RKO (cell line): ENCODE data around the gene UPP1.
A peak's percentile ranks its signal among the peaks of the same experiment; 100 is the strongest.

ENCODE experiments used
- DNase-seq: peaks from one replicate; pipeline ENCODE4 v3.0.0-alpha.2; 2016; ENCODE audit warnings: low spot score

Gene UPP1

GRCh38 chr7:48085942-48086341 lies 3.1 kb upstream of the UPP1 start:
- DNase-seq = peak; percentile 58

DNA sequence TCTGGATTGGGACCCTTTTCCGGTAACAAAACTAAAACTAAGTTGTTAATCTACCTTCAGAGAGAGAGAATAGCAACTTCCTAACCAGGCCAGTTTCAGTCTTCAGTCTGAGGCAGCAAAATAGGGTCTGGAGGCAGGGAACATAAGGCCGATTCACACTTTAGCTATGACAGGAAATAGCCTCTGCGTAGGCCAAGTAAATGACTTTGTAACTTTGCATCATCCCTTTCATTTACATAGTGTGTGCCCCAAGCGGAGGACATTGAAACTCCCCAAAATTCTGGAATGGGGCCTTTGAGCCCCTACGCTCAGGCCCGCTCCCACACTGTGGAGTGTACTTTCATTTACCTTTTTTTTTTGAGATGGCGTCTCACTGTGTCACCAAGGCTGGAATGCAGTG lies 1.7 kb upstream of the UPP1 start:
- peak; percentile 97 for DNase-seq

DNA sequence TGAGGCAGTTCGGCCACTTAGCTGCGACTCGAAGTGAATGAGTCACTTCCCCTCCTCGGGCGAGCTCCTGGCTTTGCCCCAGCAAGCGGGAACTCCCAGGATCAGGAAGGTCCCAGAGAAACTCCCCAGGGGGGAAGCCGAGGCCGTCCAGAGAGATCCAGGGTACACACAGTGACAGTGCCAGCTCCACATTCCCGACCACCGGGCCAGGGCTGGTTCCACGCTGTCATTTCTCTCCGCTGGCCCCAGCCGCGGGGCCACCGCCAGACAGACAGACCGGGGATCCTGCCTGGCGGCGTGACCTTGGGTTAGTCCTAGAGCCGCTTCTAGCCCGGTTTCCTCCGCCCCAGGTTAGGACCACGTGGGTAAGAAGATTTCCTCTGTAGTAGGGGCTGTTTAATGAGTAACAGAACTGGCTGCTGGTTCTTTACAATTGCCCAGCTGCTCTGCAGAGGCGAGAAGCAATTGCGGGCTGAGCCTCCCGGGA lies 463 bp upstream of the UPP1 start:
- DNase-seq = peak; percentile 98

DNA sequence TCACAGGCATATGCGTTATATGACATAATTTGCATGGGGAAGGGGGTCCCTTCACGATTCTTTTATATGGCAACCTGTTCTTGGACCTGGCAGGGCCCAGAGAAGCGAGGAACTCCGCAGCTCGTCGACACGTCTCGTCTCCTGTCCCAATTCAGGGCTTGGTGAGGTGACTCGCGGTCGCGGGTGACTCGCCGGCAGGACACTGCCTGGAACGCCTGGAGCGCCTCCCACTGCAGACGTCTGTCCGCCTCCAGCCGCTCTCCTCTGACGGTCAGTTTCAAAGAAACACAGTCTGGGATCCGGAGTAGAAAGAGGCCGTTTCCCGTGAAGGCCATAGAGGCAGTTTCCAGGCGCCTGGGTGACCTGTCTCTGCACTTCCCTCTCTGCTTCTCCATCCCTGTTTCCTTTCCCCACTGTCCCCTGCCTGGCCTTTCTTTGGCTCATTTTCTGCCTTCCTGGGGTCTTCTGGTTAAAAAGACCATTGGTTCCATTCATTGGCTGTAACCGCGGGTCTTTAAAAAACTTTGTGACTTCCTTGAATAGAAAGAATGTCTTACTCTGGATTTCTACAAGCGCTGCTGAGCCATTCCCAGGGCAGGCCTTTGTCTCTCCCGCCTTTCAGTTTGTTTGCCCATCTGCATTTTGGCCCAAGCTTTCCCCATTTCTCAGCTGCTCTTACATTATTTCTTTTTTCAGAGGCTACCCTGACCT lies 1.2 kb downstream of the UPP1 start:
- peak; percentile 70 for DNase-seq

DNA sequence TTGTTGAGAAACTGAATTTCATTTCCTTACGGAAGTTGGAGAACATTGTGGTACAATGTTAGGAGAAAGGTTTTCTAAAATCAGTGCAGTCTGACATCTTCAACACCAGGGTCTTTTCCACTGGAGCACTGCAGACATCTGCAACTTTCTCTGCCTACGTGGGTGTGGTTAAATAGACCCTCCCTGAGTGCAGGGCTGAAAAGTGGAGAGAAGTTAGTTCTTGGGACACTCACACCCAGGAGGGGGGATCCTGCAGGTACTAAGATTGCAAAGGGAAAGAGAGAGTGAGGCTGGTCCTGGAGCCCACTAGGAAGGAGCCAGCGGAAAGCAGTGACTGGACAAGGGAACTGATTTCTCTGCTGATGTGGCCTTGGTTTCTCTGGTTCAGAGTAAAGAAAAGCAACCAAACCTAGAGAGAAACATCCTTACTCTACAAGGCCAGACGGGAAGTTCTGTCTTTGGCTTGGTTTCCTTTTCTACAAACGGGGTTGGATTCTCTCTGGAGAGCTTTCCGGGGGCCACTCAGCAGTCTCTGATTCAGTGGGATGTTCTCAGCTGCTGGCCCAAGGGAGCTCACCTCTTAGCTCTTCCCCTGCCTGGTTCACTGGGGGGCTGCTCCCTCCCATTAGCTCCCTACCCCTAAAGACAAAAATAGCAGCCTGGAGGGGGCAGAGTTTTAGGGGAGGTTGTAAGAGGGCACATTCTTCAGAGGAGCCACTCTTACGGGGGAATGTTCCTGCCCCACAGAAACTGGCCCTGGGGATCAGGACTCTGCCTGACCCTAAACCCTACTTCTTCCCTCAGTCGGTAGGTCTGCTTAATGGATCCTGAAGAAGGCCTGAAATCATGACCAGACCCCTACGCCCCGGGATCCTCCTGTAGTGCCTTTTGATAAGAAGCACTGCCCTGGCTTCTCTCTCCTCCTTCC lies 2.7 kb downstream of the UPP1 start:
- DNase-seq = peak; percentile 52

- peak; percentile 79 for DNase-seq
These were observed 5.8 kb downstream of the UPP1 start for GRCh38 chr7:48094861-48095293.

DNA sequence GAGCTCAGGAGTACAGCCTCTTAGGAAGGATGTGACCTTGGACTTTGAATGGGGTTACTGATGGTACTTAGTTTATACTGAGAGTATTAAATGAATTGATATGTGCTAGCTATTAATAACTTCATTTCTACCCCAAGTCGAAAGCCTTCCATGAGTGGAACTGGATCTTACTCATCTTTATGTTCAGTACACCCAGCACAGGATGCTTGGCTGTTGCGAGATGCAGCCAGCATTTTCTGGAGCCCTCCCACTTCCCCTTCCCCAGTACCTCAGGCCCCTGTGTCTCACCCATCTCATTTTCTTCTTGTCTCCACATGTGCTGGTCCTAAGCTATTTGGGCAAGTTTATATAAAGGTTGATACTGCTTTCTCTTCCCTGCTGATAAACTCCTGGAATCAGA lies 7.2 kb downstream of the UPP1 start:
- DNase-seq = peak; percentile 66

GRCh38 chr7:48097521-48098231 lies 8.6 kb downstream of the UPP1 start:
- DNase-seq = no peak

DNA sequence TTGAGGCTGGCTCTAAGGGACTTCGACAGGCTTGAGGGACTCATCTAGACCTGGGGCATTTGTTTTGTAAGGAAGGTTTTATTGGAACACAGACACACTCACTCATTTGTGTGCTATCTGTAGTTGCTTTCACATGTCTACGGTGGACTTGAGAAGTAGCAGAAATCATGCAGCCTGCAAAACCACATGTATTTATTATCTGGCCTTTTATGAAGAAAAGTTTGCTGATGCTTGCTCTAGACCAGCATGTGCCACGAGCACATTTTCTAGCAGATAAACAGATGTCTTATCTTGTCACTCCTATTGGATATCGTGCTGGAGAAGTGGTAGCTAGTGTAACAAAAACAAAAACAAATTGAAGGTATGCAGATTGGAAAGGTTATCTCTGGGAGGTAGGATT lies 9.8 kb downstream of the UPP1 start:
- DNase-seq = no peak

GRCh38 chr7:48099781-48100180 lies 10.7 kb downstream of the UPP1 start:
- no peak for DNase-seq

DNA sequence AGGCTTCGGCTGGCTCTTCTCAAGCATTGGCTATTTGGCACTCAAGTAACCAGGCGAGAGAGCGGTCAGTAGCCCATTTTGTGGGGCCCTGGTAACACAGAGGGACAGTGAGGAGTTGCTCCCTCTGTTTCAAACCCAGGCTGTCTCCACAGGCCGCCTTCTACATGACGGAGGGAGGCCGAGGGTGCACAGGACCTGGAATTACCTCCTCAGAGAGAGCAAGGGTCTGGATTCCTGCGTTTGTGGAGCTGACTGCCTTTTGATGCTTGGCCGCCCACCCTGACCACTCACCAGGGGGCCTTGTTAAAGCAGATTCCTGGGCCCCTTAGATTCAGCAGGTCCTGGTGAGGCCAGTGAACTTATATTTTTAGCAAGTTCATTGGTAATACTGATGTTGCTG lies 12.3 kb downstream of the UPP1 start:
- DNase-seq = no peak

DNA sequence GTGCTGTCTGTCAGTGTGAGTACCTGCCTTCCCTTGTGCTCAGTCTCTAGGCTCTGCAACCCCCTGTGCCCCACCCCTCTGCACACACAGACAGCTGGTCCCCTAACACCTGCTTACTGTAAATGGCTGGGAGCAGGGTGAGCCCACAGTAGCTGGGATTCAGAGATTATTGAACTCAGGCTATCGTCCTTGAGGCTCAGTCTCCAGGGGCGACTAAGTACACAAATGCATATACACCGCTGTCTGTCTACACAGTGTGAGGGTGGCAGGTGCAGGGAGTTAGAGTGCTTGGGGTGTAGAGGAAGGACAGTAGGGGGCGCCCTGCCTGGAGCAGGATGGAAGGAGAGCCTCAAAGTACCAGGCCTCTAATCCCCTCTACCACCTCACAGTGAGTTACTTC lies 12.9 kb downstream of the UPP1 start:
- DNase-seq = no peak

DNA sequence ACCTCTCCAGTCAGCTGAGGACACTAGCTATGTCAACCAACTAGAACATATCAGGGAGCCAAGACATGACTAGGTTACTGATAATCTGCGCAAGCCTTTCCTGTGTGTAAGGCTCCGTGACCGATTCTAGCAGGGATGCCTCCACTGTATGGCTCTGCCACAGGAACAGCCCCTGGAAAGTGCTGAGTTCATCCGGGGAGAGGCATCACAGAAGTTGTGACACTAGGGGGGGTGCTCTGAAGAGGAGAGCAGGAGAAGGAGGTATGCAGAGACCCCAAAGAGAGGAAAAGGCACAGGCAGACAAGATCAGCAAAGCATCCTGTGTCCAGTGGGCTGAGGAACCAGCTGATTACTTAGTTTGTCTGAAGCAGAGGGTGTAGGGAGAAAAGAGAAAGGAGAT lies 13.5 kb downstream of the UPP1 start:
- DNase-seq = no peak

DNA sequence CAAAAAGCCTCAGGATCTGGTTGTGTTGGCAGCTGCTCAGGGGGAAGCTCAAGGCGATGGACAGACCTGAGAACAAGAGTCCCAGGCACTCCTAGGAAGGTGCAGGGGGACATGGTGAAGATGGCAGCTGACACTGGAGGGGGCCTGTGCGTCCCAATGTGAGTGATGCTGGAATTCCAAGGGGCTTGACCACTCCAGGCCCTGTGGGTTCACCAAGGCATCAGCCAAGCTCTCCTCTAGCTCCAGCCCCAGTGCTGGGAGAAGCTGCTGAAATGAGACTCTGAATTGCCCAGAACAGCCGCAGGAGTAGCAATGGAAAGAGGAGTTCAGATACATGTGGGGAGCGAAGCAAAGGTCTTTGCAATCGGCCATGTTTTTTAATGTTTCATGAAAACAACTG lies 16.0 kb downstream of the UPP1 start:
- DNase-seq = no peak

- DNase-seq = no peak
These were observed 18.0 kb downstream of the UPP1 start for GRCh38 chr7:48106906-48107659.

GRCh38 chr7:48107926-48108472 lies 18.9 kb downstream of the UPP1 start:
- no peak for DNase-seq

- peak; percentile 73 for DNase-seq
These were observed 20.1 kb downstream of the UPP1 start for GRCh38 chr7:48108959-48109847.

DNA sequence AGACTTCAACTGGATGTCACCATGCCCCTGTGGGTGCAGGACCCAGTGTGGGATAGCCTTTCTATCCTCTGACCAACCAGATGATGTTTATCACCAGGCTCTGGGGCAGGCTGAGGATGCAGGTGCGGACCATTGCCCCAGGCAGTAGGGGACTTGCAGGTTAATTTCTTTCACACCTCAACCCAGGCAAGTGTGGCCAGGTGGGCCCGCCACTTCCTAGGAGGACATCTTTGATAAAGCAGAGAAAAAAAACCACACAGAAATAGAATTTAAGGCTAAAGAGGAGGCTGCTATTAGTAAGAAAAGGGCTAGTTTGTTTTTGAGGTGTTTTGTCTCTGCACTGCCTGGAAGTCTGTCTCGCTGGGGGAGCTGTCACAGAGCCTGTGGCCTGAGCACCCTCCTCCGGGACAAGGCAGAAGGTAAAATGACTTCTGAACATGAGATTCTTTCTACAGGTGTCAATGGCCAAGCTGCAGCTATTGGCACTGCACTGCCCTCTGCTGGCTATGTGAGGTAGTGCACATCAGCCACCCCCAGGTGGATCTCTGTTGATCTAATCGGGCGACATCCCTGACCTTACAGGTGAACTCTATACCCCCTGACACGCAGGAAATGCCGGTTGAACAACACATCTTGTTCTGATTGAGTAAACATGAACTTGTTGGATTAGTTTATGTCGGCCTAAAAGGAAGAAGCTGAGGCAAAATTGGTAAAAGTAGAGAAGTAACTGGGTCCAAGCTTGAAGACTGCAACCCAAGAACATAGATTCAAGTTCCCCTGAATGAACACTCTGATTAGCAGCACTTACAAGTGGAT lies 21.0 kb downstream of the UPP1 start:
- DNase-seq = no peak

- DNase-seq = no peak
These were observed 21.8 kb downstream of the UPP1 start for GRCh38 chr7:48110868-48111267.

GRCh38 chr7:48111596-48111995 lies 22.5 kb downstream of the UPP1 start:
- DNase-seq = no peak
